ENCODE data around the gene CTNND1.

Gene CTNND1

DNA sequence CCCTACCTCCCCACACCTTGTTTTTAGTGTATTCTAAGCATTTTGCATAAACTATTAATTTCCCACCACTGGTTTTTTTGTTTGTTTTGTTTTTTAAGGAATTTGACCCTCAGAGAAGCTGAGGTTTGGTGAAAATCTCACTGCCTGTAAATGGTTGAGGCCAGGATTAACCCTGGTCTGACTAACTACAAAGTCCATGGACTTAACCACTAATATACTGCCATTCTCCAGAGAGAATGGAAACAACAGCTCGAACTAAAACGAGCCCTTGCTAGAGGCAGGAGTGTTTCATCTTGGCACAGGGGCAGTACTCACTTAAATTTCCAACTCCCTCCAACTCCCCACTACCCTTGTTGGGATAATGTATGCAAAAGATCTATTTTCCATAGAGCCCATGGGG is 3.0 kb downstream of the CTNND1 start:
- no peak for DNase-seq

DNA sequence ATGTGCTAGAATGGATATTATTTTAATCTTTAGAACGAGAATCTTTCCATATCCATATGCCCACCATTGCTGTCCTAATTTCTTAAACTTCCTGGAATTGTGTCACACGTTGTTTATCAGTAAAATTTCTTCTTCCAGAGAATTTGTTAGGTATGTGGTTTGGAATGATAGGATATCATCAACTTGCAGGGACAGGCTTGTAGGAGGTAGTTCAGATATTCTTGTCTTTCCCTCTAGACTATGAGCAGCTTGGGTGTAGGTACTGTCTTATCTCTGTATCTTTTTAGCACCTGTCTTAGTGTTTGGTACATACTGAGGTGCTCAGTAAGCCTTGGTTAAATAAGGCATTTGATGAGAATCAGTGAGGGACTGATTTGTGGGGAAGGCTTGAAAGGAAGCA is 3.4 kb downstream of the CTNND1 start:
- DNase-seq: no peak

DNA sequence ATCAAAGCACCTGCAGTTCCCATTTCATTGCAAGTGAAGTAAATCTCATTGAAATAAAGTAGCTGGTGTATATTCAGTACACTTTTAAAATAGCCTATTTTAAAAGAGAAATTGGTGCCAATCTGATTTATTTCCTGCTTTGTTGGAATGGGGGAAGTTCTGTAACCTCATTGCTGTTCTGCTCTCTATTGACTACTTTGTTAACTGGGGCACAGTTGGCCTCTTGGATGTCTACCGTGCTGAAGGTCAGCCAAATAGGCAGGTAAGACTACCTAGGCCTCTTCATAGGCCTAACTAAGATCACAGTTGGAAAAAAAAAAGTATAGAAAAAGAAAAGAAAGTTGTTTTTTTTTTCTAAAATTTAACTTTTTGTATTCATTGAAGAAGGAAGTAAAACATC is 9.2 kb downstream of the CTNND1 start:
- no peak for DNase-seq

DNA sequence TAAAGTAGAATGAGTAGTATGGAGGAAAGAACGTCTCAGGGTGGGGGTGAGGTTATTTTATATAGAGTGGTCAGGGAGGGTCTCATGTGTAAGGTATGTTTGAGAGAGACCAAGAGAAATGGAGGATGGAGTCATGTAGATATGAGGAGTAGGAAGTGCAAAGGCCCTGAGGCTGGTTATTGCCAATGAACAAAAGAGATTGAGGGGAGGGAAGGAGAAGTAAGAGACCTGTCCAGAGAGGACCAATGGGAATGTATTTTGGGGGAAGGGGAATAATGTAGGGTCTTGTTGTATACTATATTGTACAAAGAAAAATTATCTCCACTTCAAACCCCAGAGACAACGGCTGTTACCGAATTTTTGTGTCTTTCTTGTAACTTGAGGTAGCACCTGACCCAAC is 9.8 kb downstream of the CTNND1 start:
- no peak for DNase-seq

DNA sequence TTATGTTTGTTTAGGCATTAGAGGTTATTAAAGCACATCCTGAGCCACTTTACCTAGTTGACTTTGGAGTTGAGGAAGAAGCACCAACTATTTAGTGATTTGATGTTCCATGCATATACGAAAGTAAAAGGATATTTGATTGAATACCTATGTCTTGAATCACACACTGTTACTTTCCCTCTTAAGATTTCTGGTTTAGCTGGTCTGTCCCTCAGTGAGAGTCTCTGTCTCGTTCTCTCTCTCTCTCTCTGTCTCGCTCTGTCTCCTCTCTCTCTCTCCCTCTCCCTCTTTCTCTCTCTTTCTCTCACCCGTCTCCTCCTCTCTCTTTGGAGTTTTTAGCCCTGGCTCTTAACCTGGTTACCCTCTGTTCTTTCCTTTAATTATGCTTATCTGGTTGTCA is 11.0 kb downstream of the CTNND1 start:
- no peak for DNase-seq

DNA sequence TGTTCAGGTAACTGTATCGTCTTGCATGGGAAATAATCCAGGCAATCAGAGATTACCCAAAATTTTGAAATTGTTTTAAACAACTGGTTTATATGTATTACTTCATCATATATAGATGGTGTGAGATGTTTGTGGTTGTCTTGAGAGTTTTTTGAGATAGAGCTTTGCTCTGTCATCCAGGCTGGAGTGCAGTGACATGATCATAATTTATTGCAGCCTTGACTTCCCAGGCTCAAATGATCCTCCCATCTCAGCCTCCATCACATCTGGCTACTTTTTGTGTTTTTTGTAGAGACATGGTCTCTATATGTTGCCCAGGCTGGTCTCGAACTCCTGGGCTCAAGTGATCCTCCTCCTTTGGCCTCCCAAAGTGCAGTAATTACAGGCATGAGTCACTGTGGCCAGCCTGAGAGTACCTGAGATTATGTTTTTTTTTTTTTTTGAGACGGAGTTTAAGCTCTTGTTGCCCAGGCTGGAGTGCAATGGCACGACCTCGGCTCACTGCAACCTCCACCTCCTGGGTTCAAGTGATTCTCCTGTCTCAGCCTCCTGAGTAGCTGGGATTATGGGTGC is 11.5 kb downstream of the CTNND1 start:
- DNase-seq: no peak

DNA sequence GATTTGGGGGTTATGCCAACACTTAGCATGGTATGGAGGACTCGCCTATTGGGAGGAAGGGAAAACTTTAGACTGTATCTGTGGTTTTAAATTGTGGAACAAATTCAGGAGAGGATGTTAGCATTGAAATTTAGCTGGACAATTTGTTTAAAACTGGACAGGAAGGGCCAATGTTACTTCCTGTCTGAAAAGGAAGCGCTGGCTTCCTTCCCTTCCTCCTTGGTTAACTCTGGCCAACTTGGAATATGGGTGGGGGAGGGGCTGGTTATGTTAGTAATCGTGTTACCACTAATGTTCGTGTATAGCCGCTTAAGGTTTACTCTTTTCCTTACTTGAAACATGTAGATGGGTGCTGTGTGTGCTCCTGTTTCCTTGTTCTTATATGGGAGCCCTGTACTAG is 13.9 kb downstream of the CTNND1 start:
- no peak for DNase-seq

DNA sequence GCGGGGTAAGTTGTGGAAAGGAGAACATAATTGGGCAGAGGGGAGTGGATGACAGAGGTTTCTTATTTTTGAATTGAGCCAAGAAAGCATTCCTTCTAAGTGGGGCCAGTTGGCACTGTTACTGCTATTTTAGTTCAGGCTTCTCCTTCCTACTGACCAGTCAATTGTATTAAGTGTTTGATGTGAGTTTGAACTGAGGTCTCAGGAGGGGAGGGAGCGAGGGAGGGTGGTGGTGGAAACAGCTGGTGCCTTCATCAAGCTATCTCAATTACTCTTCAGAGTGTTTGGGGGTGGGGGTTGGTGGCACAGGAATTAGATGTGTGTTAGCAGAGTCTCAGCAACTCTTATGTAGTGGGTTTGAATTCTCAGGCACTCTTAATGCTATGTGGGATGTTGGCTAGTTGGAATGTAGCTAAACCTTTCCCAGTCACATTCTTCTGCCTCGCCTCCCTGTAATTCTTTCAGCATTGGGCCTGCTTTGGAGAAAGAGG is 14.5 kb downstream of the CTNND1 start:
- DNase-seq: no peak

DNA sequence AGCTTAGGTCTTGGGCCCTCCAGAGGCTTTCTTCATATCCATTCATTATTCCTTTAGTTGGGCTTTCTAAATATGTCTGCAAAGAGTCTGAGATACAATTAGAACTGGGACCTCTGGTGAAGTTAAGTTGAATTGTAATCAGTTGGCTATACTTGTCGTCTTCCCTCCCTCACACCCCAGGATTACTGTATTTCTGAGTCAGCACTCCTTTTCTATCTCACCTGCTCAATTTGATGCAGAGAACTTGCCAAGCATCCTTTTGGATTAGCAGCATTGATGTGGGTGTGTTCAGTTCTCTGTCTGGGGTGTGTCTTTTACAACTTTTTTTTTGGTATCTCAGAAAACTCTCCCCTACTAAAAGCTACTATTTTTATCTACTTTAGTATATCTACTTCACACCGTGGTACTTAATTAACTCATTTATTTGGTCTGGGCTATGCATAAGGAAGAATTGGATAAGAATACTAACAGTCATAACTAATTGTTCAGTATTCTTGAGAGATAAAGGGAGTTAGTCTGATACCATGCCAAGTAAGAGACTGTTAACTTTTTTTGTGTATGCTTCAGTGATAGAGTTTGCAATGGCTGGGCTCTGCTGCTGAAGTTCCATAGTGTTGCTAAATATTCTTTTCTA is 15.1 kb downstream of the CTNND1 start:
- DNase-seq: no peak

DNA sequence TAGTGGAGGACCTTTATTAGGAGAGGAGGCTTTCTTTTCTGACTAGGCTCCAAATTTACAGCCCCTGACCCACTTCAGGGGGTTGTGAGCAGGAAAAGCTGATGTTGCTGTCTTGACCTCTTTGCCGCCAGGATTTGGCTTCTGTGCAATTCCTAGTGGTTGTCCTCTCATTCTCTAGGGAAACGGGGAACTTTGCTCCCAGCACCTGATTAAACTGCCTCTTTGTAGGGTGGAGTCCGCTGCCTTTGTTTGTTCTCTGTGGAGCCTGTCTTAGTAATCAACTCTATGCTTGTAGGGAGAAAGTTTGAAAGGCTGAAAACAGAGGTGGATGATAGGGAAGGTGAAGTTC is 16.3 kb downstream of the CTNND1 start:
- no peak for DNase-seq

DNA sequence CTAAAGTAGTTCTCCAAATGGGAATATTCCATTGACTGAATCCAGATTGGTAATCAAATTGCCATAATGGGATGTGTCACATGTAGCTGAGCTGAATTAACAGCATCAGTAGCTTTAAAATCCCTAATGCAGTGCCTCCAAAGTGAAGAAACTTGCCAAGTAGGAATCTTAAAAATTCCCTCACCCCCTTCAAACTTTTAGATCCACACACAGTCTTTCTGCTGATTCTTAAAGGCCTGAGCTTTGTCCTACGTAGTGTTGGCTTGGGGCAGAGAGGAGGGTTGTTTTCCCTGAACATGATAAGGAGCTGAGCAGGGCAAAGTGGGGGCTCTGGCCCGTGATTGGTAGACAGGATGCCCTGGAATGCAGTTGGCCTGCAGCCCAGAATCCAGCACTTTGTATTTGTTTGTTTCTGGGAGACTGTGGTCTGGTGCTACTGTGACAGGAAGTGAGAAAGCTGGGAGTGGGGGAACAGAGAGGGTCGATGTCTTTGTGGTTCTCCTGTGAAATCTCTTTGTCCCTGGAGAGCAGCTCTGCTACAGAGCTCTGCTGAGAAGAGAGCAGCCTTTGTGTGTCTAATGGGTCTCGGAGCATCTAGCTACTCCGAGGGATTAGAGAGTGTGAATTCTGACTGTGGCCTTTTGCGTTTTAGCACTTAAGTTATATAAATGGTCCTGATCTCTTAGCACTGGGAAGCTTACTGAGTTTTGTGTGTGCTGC is 16.9 kb downstream of the CTNND1 start:
- no peak for DNase-seq

DNA sequence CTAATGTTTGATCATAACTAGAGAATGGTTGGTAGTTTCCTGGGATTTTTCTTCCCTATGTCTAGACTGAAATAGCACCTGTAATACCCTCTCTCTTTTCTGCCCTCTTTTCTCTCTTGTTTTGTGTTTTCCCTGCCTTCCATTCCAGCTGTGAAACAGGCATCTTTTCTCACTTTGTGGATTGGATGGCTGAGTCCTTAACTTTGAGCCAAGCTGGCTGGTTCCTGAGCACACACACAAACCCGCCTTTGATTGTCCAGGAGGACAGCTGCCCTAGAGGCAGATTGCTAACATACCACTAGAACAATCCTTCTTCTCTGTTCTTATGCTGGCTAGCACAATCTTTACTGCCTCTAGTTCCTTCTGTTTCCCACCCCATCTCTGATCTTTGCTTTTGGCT is 17.7 kb downstream of the CTNND1 start:
- DNase-seq: no peak

DNA sequence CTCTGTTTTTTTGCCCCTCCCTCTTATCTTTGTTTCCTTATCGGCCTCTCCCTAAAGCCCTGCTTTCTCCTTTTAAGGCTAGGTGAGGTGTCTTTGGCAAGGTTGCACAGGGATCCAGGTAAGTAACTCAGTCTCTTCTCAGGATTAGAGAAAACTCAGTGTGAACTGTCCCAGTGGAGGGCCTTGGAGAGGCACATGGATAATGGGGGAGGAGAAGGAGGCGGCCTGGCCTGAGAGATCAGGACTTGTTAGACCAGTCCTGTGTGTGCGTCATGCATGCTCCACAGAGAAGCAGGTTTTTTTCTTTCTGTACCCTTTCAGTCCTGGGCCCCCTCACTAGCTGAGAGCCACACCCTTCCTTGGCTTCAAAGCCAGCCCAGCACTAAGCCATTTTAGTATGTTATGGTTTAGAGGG is 19.9 kb downstream of the CTNND1 start:
- DNase-seq: no peak

DNA sequence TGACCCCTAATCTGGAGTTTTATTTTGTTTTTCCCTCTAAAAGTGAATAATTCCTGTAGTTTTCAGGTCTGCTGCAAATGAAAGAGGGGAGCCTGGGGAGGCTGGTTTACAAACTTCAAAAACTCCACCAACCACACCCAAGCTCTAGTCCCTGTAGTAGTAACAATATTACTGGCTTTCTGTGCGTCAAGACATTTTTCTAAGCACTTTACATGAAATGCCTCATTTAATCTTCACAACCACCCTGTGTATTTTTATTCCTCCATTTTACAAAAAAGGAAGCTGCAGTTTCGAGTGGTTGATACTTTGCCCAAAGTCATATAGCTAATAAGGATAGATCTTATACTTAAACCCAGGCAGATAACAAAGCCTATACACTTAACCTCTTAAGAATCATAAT is 23.5 kb downstream of the CTNND1 start:
- DNase-seq: no peak

DNA sequence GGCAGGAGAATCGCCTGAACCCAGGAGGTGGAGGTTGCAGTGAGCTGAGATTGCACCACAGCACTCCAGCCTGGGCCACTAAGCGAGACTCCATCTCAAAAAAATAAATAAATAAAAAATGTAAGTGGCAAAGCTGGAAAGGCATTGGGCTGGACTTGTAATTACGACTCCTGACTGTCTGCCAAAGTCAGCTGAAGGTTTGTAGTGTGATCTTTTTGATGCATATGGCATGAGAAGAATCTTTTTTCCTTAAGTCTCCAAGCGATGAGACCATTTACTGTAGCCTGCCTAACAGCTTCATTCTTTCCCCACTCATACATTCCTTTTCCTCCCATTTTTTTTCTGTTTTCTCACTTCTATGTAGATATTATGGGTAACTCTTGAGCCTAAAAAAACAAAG is 24.8 kb downstream of the CTNND1 start:
- DNase-seq: no peak

DNA sequence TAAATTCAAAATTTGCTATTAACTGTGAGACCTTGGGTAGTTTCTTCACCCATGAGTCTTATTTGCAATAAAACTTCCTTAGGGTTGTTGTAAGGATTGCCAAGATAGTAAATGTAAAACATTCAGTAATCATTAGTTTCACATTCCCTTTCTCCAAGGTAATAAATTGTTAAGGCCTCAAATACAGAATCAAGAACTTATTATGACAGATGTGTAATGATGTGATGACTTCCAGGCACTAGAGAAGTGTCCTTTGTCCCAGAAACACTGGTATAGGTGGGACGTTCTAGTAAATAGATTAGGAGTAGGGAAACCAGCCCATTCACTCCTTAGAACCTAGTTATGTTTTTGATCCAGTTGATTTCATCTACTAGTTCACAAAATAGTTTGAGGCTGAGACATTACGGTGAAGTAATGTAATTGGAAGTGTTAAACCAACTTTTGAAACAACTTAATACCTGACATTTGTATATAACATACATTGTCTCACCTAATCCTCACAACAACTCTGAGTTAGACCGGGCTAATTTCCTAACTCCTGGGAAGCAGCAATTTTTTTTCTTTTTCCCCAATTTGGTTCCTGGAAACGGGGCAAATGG is 25.5 kb downstream of the CTNND1 start:
- DNase-seq: no peak

DNA sequence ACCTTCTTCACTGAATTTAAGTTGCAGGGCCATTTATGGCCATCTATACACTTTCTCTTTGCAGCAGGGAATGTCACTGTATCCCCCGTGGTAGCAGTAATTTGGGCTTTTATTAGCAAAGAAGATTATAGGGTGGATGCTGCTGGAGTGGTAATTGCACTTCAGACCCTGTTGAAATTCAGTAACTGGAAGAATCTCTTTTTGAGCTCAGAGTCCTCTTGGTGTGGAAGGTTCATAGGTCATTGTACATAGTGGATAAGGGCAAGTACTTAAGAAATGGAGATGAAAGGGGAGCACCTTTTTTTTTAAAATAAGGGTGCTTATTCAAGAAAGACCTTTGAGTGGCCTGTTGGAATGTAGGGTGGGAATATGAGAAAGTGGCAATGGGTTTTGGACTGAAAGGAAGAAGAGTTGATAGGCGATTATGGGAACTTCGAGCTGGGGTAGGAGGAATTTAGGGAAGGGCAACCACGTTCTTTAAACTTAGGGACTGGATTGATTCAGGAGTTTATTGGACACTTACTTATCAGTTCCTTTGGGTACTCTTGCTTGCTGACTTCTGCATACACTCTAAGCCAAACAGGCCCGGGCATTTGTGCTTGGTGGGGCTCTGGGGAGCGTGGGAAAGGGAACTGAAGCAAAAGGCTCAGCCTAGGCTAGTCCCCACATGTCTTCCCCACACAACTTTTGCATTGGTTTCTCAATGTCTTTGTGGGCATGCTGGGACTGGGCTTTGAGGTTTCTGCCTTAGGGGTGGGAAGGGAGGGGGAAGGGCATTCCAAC is 26.5 kb downstream of the CTNND1 start:
- DNase-seq: no peak

DNA sequence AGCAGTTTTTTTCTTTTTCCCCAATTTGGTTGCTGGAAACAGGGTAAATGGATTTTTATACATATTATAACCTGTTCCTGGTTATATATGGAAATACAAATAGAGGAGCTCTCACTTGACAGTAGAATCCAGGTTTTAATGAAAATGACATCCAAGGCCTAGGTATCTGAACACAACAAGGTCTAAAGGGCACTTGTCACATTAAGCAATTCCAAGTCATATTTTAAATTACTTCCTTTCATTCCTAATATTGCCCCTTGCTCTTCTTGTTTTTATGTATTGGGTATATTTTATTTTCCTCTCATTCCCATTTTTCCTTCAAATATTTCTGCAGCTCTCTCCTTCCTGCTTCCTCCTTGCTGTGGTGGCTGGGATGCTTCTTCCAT is 27.1 kb downstream of the CTNND1 start:
- DNase-seq: no peak

DNA sequence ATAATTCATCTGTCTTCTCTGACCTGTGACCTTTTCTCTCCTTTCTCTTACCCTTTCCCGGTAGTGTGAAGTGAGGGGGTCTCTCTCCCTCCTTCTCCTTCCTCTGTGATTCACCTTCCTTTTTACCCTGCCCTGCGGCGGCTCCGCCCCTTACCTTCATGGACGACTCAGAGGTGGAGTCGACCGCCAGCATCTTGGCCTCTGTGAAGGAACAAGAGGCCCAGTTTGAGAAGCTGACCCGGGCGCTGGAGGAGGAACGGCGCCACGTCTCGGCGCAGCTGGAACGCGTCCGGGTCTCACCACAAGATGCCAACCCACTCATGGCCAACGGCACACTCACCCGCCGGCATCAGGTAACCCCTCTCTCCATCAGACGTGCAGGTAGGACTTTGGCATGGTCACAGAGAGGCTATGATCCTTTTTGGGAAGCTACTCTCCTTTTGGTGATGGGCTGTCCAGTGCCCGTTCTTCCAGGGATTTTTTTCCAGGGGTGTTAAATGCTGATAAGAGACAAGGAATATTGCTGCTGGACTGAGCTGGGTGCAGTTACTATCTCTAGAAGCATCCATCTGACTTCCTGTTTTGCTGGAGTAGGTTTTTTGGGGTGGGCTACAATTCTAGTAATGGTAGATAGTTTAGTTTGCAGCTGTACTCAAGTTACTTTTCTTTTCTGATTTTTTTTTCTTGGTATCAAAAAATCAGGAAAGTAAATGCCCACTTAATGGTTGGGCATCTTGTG is 29.9 kb downstream of the CTNND1 start:
- no peak for DNase-seq

DNA sequence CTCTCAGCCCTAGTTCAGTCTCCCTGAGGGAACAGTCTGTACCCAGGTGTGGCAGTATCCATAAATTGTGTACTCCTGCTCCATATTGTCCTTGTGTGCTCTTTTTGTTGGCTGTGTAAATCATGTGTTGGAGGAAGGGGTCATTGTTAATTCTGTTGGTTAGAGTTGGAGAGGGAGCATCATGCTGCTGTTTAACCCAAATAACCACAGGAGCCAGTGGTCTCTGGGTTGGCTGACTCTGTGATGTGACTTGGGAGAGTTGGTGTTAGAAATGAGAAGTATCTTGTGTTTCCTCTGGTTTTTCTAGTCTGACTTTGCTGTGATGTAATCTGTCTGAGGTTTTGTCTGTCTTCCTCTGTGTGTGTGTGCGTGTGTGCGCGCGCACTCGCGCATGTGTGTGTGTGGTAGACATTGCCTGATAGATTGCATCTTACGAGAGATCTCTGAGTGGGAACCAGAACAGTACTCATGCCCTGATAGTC is 30.5 kb downstream of the CTNND1 start:
- no peak for DNase-seq

DNA sequence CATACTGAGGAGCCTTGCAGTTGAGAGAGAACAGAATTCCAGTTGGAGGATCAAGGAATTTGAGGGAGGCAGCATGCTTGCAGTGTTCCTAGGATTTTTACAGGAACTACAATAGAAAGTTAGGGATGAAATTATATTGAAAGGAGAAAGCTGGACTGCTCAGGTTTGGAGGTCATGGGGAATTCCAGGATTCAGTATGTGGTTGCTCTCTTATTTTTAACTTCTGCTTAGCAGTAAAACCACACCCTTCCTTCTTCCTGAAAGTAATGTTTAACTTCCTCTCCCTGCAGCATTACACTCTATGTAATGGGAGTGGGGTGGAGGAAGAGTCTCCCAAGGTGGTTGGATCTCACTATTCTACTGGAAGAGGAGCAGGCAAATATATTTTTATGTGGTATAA is 31.3 kb downstream of the CTNND1 start:
- no peak for DNase-seq

DNA sequence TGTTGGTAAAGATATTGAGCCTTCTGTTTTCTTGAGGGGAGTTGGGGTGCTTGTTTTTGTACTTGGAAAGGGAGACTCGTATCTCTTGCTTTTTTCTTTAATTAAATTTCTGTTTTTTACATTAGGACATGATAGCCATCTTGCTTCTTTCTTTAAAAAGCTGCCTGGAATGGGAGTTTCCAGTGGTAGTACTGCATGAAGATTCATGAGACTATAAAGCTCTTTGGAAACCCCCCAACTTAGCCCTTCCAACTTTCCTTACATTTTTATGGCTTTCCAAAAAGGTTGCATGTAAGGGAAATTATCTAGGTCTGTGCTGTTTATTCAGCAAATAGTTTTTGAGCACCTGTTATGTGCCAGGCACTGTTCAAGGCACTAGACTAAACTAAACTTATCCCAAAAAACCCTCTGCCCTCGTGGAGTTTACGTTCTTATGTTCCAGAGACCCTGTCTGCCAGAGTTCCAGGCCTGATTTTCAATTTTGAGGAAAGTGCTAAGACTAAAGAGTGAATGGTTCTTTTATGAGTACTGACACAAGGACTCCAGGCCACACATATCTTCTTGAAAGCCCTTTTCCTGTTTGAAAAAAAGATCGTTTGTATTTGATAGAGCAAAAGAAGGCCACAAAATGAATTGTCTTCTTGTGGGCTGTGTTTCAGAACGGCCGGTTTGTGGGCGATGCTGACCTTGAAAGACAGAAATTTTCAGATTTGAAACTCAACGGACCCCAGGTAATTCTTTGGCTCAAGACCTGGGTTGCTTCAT is 31.9 kb downstream of the CTNND1 start:
- no peak for DNase-seq

Measured in NCI-H1092 (cell line).